C4-2B (cell line): ENCODE results near the gene HRC.

Experiments used
- H3K27ac ChIP-seq: fragments of 450-650 bp; 2 replicates; pipeline ENCODE4 v1.5.1; 2017
- ZFX ChIP-seq: fragments of 450-650 bp; IDR thresholded peaks from 2 replicates; pipeline ENCODE4 v1.6.1; 2017
- TF ChIP-seq, protein P1 (sequence below): fragments of 450-650 bp; conservative IDR thresholded peaks from 2 replicates; pipeline ENCODE4 v1.5.1; 2017; ENCODE audit warnings: mild to moderate bottlenecking

The HRC gene

GRCh38 chr19:49141352-49141751 is 13.8 kb downstream of the HRC start:
- H3K27ac ChIP-seq: no peak overlapping the region
- TF ChIP-seq, protein P1, sequence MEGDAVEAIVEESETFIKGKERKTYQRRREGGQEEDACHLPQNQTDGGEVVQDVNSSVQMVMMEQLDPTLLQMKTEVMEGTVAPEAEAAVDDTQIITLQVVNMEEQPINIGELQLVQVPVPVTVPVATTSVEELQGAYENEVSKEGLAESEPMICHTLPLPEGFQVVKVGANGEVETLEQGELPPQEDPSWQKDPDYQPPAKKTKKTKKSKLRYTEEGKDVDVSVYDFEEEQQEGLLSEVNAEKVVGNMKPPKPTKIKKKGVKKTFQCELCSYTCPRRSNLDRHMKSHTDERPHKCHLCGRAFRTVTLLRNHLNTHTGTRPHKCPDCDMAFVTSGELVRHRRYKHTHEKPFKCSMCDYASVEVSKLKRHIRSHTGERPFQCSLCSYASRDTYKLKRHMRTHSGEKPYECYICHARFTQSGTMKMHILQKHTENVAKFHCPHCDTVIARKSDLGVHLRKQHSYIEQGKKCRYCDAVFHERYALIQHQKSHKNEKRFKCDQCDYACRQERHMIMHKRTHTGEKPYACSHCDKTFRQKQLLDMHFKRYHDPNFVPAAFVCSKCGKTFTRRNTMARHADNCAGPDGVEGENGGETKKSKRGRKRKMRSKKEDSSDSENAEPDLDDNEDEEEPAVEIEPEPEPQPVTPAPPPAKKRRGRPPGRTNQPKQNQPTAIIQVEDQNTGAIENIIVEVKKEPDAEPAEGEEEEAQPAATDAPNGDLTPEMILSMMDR: no peak
- TF ChIP-seq ZFX: no peak

DNA sequence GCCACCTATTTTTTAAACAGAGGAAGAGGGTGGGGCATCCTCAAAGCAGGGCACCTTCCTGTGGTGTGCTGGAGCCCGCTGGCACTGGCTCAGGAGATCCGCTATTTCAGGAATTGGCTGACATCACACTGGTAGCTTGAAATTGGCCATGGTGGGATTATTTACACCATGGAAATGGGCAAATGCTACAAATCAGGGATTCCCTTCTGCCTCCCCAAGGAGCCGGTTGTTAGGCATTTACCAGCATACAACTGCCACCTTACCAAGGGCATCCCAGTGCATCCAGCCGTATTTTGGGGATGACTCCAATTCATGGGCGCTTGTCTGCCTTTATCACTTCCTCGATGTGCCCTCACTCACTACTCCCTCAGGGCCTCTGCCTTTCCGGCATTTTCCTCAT is 14.2 kb downstream of the HRC start:
- TF ChIP-seq, protein P1: no peak
- no peak for TF ChIP-seq ZFX
- no peak overlapping the region for H3K27ac ChIP-seq

DNA sequence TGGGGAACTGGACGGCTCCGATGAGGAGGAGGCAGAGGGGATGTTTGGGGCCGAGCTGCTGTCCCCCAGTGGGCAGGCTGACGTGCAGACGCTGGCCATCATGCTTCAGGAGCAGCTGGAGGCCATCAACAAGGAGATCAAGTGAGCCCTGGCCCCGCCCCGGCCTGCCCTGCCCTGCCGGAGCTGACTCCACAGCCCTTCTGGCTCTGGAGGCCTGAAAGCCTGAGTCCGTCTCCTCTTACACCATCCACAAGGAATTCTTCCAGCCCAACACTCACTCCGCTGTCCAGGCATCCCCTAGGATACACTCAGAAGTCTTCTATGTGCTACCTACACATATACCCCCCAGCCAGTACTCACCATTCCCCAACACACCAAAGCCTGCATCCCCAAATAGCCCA is 18.4 kb downstream of the HRC start:
- H3K27ac ChIP-seq: no peak overlapping the region
- TF ChIP-seq, protein P1: no peak
- no peak for TF ChIP-seq ZFX

GRCh38 chr19:49135686-49136085 is 19.5 kb downstream of the HRC start:
- TF ChIP-seq ZFX: no peak
- TF ChIP-seq, protein P1: no peak
- H3K27ac ChIP-seq: peak overlapping the region; percentile 46

DNA sequence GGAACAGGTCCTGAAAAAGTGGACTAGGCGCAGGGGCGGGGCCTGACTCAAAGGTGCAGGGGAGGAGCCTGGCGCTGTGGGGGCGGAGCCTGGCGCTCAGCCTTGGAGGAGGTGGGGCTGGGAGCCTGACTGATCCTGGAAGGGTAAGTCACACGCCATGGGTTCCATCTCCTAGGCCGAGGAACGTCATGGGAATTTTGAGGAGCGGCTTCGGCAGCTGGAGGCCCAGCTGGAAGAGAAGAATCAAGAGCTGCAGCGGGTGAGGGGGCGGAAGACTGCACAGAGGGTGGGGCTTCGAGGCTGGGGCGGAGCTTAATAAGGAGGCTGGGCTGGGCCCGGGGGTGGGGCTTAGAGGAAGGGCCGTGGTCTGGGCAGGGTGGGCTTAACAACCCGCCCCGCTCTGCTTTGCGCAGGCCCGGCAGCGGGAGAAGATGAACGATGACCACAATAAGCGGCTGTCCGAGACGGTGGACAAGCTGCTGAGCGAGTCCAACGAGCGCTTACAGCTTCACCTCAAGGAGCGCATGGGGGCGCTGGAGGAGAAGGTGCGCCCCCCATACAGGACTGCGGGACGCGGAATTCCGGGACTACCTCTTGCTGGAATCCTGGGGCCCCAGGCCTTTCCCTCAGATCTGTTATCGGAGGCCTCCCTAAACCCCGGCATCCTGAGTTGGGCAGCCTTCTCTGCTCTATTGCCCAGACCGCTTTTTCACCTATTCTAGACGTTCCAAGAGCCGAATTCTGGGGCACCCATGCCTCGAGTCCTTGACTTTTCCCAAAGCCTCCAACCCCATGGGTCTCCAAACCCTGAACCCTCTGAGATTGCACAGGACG is 21.4 kb downstream of the HRC start:
- peak overlapping the region; percentile 45 for H3K27ac ChIP-seq
- TF ChIP-seq, protein P1: no peak
- no peak for TF ChIP-seq ZFX

GRCh38 chr19:49132974-49133609 is 22.1 kb downstream of the HRC start:
- no peak overlapping the region for H3K27ac ChIP-seq

GRCh38 chr19:49130325-49130724 is 24.9 kb downstream of the HRC start:
- no peak overlapping the region for H3K27ac ChIP-seq
- TF ChIP-seq ZFX: no peak
- TF ChIP-seq, protein P1: no peak

More at GRCh38 chr19:49132974-49133609, 22.1 kb downstream of the HRC start:
- TF ChIP-seq, protein P1: no peak
